HG02981 (cell line): ENCODE results near the gene DRAP1.

ENCODE experiments used
- ATAC-seq: cut with Tn5 transposase; IDR thresholded peaks from one replicate; pipeline ENCODE4 v1.9.1; 2021; ENCODE audit warnings: mild to moderate bottlenecking, moderate library complexity; ENCODE audit not compliant: unreplicated experiment

Gene DRAP1

GRCh38 chr11:65961267-65962140 is 42.3 kb downstream of the DRAP1 start, which contains the start of gene SART1:
SART1 (plus strand) TSS chr11:65961734; CDS start chr11:65961781, 47 bp downstream.
- ATAC-seq = peak; percentile 75

- ATAC-seq = no peak
These were observed 42.9 kb downstream of the DRAP1 start for GRCh38 chr11:65962141-65962564.

- ATAC-seq = no peak
These were observed 45.7 kb downstream of the DRAP1 start for GRCh38 chr11:65964906-65965305.

- ATAC-seq = no peak
These were observed 46.9 kb downstream of the DRAP1 start for GRCh38 chr11:65965986-65966762.

- no peak for ATAC-seq
These were observed 48.2 kb downstream of the DRAP1 start for GRCh38 chr11:65967329-65967934.

GRCh38 chr11:65968600-65969482 is 49.6 kb downstream of the DRAP1 start:
- no peak for ATAC-seq
